T-helper 2 cell (primary cell): Measurements from ENCODE around the gene ANKRD18B.
"Not testable (repeated sequence)": the region's sequence is repeated elsewhere in the genome, so short reads cannot be mapped to it uniquely, and the experiment has no call there.

Source experiments
- DNase-seq, 5 experiments: peaks; one replicate each; pipeline versions ENCODE4 v3.0.0 to v3.0.0-alpha.2; 2012 to 2022

Gene ANKRD18B

GRCh38 chr9:33535541-33535940 is 11.5 kb downstream of the ANKRD18B start:
- DNase-seq = no peak

- DNase-seq = not testable (repeated sequence)
These were observed 19.4 kb downstream of the ANKRD18B start for GRCh38 chr9:33543463-33543862.

GRCh38 chr9:33545715-33546114 is 21.7 kb downstream of the ANKRD18B start:
- DNase-seq = not testable (repeated sequence)

GRCh38 chr9:33548816-33549215 is 24.8 kb downstream of the ANKRD18B start:
- DNase-seq = not testable (repeated sequence)

- not testable (repeated sequence) for DNase-seq
These were observed 25.4 kb downstream of the ANKRD18B start for GRCh38 chr9:33549418-33549817.

GRCh38 chr9:33551183-33551582 is 27.1 kb downstream of the ANKRD18B start:
- DNase-seq = not testable (repeated sequence)

- peak in 1 of 5 experiments; percentile 7 for DNase-seq
These were observed 28.3 kb downstream of the ANKRD18B start for GRCh38 chr9:33552315-33552725.

- DNase-seq = not testable (repeated sequence)
These were observed 36.2 kb downstream of the ANKRD18B start for GRCh38 chr9:33560217-33560616.

- DNase-seq = not testable (repeated sequence)
These were observed 38.1 kb downstream of the ANKRD18B start for GRCh38 chr9:33562196-33562595.

GRCh38 chr9:33567776-33568175 is 43.7 kb downstream of the ANKRD18B start:
- not testable (repeated sequence) for DNase-seq

- DNase-seq = not testable (repeated sequence)
These were observed 53.7 kb downstream of the ANKRD18B start for GRCh38 chr9:33577786-33578185.

- not testable (repeated sequence) for DNase-seq
These were observed 55.9 kb downstream of the ANKRD18B start for GRCh38 chr9:33579996-33580395.

- DNase-seq = not testable (repeated sequence)
These were observed 58.6 kb downstream of the ANKRD18B start for GRCh38 chr9:33582686-33583085.

GRCh38 chr9:33586128-33586527 is 62.1 kb downstream of the ANKRD18B start:
- DNase-seq = not testable (repeated sequence)

GRCh38 chr9:33587799-33588198 is 63.7 kb downstream of the ANKRD18B start:
- DNase-seq = not testable (repeated sequence)

GRCh38 chr9:33588876-33589275 is 64.8 kb downstream of the ANKRD18B start:
- DNase-seq = not testable (repeated sequence)

- not testable (repeated sequence) for DNase-seq
These were observed 66.8 kb downstream of the ANKRD18B start for GRCh38 chr9:33590857-33591256.

GRCh38 chr9:33596974-33597373 is 72.9 kb downstream of the ANKRD18B start:
- DNase-seq = not testable (repeated sequence)

- peak in 1 of 5 experiments; percentile 85 for DNase-seq
These were observed 73.3 kb downstream of the ANKRD18B start for GRCh38 chr9:33597386-33597785.

GRCh38 chr9:33598796-33599379 is 74.8 kb downstream of the ANKRD18B start:
- DNase-seq = not testable (repeated sequence)

GRCh38 chr9:33600911-33601310 is 76.9 kb downstream of the ANKRD18B start:
- not testable (repeated sequence) for DNase-seq

GRCh38 chr9:33604249-33604648 is 80.2 kb downstream of the ANKRD18B start:
- DNase-seq = peak in 1 of 5 experiments; percentile 12

GRCh38 chr9:33604936-33605335 is 80.9 kb downstream of the ANKRD18B start:
- DNase-seq = not testable (repeated sequence)

GRCh38 chr9:33611358-33611757 is 87.3 kb downstream of the ANKRD18B start:
- DNase-seq = no peak

- DNase-seq = not testable (repeated sequence)
These were observed 88.4 kb downstream of the ANKRD18B start for GRCh38 chr9:33612410-33612809.
